ENCODE data around the gene UBE2L3. TPM values are rescaled to one million over a fixed set of nuclear protein-coding genes. Genes with fewer than 3 reads are reported as not detected.

UBE2L3 gene
- total and polyA plus RNA-seq, 4 donors = 37.2 to 63.0 (median 44.0) TPM

- Histone ChIP-seq H3K36me3 (ENCODE audit: control insufficient read depth in 4 of 4, insufficient read depth in 4 of 4, low read length in 4 of 4) (peaks cover 0 to 18% (median 9%) of the 10 kb centered on the region in 4 donors), H3K27ac (ENCODE audit: low read depth in 1 of 2, low read length in 1 of 2) (no peak overlapping the region), H3K27me3 (ENCODE audit: control insufficient read depth in 3 of 3, insufficient read depth in 3 of 3, low read length in 2 of 3) (no peaks in the 10 kb centered on the region), H3K9ac (ENCODE audit: insufficient read depth in 1 of 2, low read length in 2 of 2) (no peak overlapping the region), H3K4me1 (ENCODE audit: control insufficient read depth in 5 of 5, insufficient read depth in 5 of 5, low read length in 5 of 5) (peaks cover 0 to 17% (median 15%) of the 10 kb centered on the region in 5 donors), H3K4me3 (no peak overlapping the region), H3K9me3 (ENCODE audit: control insufficient read depth in 4 of 4, insufficient read depth in 3 of 4, low read length in 3 of 4) (peaks cover 0 to 1% (median 0%) of the 10 kb centered on the region in 4 donors)
- TF ChIP-seq CTCF (IDR thresholded peaks at IDR 0.05; ENCODE audit: control extremely low read depth, extremely low read depth) = no peak
- WGBS, 2 donors = 66 to 85% methylated on average over 8 of the region's 8 CpGs
- ATAC-seq (ENCODE audit: insufficient read depth, low FRiP score) (no peak), DNase-seq (no peak)
Observed at GRCh38 chr22:21589396-21589795, 21.9 kb downstream of the UBE2L3 start.

DNA sequence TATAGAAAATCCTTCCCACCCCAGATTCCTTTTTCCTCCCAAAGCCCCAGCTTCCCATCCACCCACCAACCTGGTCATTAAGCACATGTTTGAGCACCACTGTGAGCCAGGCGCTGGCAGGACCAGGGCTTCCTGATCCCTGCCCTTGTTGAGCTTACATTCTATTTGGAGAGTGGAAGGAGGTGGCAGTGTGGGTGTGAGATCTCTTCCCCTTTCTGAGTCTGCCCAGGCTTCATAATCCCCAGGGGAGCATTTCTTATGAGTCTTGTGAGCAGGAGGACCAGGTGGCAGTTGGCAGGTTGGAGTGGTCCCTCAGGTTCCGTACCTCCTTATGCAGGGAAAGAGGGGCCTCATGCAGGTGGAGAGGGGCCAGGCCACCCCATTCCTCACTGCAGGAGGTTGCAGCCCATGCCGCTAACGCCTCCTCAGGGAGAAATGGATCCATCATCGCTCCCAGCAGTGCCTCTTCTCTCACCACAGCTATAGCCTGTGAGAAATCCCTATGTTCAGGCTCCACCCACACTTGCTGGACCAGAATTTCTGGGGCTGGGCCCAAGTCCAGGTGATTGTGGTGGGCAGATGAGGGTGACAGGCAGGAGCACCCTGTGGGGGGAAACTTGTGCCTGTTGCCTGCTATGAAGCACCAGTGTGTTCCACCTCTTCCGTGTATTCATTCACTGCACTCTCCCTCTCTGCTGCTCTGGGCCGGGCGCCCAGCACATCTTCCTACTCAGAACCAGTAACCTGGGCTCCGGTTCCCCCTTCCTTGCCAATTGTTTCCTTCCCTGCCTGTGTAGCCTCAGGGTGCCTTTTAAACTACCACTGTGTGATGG, 23.5 kb downstream of the UBE2L3 start:
- Histone ChIP-seq H3K9me3 (ENCODE audit: control insufficient read depth in 4 of 4, insufficient read depth in 3 of 4, low read length in 3 of 4) (peaks cover 0 to 1% (median 0%) of the 10 kb centered on the region in 4 donors), H3K27me3 (ENCODE audit: control insufficient read depth in 3 of 3, insufficient read depth in 3 of 3, low read length in 2 of 3) (no peaks in the 10 kb centered on the region), H3K36me3 (ENCODE audit: control insufficient read depth in 4 of 4, insufficient read depth in 4 of 4, low read length in 4 of 4) (peaks cover 0 to 25% (median 9%) of the 10 kb centered on the region in 4 donors), H3K4me3 (no peak overlapping the region), H3K4me1 (ENCODE audit: control insufficient read depth in 5 of 5, insufficient read depth in 5 of 5, low read length in 5 of 5) (peaks cover 0 to 17% (median 13%) of the 10 kb centered on the region in 5 donors), H3K27ac (ENCODE audit: low read depth in 1 of 2, low read length in 1 of 2) (no peak overlapping the region), H3K9ac (ENCODE audit: insufficient read depth in 1 of 2, low read length in 2 of 2) (no peak overlapping the region)
- no peak for TF ChIP-seq CTCF (IDR thresholded peaks at IDR 0.05; ENCODE audit: control extremely low read depth, extremely low read depth)
- no peak for ATAC-seq (ENCODE audit: insufficient read depth, low FRiP score)
- WGBS, 2 donors = 79 to 81% methylated on average over 9 of the region's 9 CpGs
- DNase-seq = no peak

DNA sequence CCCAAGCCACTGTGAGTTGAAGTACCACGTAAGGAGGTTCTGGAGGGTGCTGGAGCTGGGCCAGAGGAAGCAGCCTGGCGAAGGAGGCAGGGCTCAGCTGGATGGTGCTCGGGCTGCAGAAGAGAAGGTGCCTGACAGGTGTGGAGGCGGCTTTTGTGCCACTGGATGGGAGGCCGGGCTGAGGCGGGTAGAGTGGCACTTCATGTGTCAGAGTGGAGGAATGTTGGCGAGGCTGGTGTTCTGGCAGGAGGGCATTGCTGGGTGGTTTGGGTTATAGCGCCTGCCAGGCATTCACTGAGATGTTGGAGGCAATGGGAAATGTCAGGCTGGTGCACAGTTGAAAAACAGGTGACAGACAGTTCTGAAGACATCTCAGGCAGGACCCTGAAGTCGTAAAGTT, 24.2 kb downstream of the UBE2L3 start:
- WGBS, 2 donors = 55 to 56% methylated on average over 9 of the region's 9 CpGs
- H3K27me3 ChIP-seq (ENCODE audit: control insufficient read depth in 3 of 3, insufficient read depth in 3 of 3, low read length in 2 of 3) = no peaks in the 10 kb centered on the region
- H3K9me3 ChIP-seq (ENCODE audit: control insufficient read depth in 4 of 4, insufficient read depth in 3 of 4, low read length in 3 of 4) = no peaks in the 10 kb centered on the region
- H3K4me1 ChIP-seq (ENCODE audit: control insufficient read depth in 5 of 5, insufficient read depth in 5 of 5, low read length in 5 of 5) = peaks cover 0 to 17% (median 13%) of the 10 kb centered on the region in 5 donors
- ATAC-seq (ENCODE audit: insufficient read depth, low FRiP score) (no peak), DNase-seq (peak in 1 of 3 donors; percentile 18)
- H3K27ac ChIP-seq (ENCODE audit: low read depth in 1 of 2, low read length in 1 of 2) = no peak overlapping the region
- H3K4me3 ChIP-seq = no peak overlapping the region
- TF ChIP-seq CTCF (IDR thresholded peaks at IDR 0.05; ENCODE audit: control extremely low read depth, extremely low read depth) = no peak
- H3K36me3 ChIP-seq (ENCODE audit: control insufficient read depth in 4 of 4, insufficient read depth in 4 of 4, low read length in 4 of 4) = peaks cover 0 to 25% (median 9%) of the 10 kb centered on the region in 4 donors
- no peak overlapping the region for H3K9ac ChIP-seq (ENCODE audit: insufficient read depth in 1 of 2, low read length in 2 of 2)

Data from lung (tissue), 12 donors.